ACC112 (cell line): Measurements from ENCODE around the gene KPRP.

Source experiments
- H2AFZ ChIP-seq: fragments of 200-600 bp; sonication (generic); one replicate; pipeline ENCODE4 v1.6.0; 2017; ENCODE audit warnings: antibody characterized with exemption, low read length; ENCODE audit not compliant: unreplicated experiment
- H3K27ac ChIP-seq: fragments of 200-600 bp; sonication (generic); 2 replicates; pipeline ENCODE4 v1.5.1; 2014; ENCODE audit warnings: low read depth, mild to moderate bottlenecking, antibody characterized with exemption, low read length, moderate library complexity
- H3K27me3 ChIP-seq: fragments of 200-600 bp; sonication (generic); 2 replicates; pipeline ENCODE4 v1.6.1; 2014; ENCODE audit warnings: mild to moderate bottlenecking, antibody characterized with exemption, low read length, moderate library complexity, mixed read lengths; ENCODE audit not compliant: insufficient read depth
- H3K36me3 ChIP-seq: fragments of 200-600 bp; sonication (generic); 2 replicates; pipeline ENCODE4 v1.6.1; 2016; ENCODE audit warnings: mild to moderate bottlenecking, antibody characterized with exemption, low read length, moderate library complexity, mixed read lengths; ENCODE audit not compliant: insufficient read depth
- H3K4me1 ChIP-seq: fragments of 200-600 bp; sonication (generic); one replicate; pipeline ENCODE4 v1.6.1; 2016; ENCODE audit warnings: low read length, mixed read lengths; ENCODE audit not compliant: insufficient read depth, unreplicated experiment, control insufficient read depth
- H3K4me3 ChIP-seq: fragments of 200-600 bp; sonication (generic); 2 replicates; pipeline ENCODE4 v1.5.1; 2014; ENCODE audit warnings: mild to moderate bottlenecking, low read depth, low read length
- H3K79me2 ChIP-seq: fragments of 200-600 bp; sonication (generic); one replicate; pipeline ENCODE4 v1.6.0; 2016; ENCODE audit warnings: low read length; ENCODE audit not compliant: control insufficient read depth, unreplicated experiment, insufficient read depth

The KPRP gene

DNA sequence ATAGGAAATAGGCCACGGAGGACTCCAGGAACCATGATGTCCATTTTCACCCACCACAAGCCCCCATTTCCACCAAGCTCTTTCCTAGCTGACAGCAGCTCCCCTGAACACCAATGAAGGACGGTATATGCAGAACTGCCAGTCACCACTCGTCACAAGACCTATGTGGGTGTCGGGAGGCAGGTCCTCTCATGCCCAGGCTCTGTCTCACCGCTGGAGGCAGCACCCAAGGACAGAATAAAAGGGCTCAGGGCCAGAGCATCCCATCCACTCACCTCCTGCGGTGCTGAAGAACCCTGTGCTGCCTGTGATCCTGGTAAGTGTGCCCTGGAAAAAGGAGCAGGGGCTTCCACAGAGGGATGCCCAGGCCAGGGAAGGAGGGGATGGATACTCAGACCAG is 17.1 kb downstream of the KPRP start, which contains the start of gene LCE1F:
Gene LCE1F, plus strand, starts transcription at position 266 of the 400 bp plus-strand sequence. CDS start 1,232 bp downstream, outside the sequence.
- Histone ChIP-seq H3K27me3 (no peaks in the 10 kb centered on the region), H3K36me3 (no peaks in the 10 kb centered on the region), H3K4me3 (no peak within 1 kb of the TSS), H3K79me2 (no peaks in the 10 kb centered on the region), H3K4me1 (no peaks in the 10 kb centered on the region), H2AFZ (no peak within 1 kb of the TSS), H3K27ac (no peak within 1 kb of the TSS)

DNA sequence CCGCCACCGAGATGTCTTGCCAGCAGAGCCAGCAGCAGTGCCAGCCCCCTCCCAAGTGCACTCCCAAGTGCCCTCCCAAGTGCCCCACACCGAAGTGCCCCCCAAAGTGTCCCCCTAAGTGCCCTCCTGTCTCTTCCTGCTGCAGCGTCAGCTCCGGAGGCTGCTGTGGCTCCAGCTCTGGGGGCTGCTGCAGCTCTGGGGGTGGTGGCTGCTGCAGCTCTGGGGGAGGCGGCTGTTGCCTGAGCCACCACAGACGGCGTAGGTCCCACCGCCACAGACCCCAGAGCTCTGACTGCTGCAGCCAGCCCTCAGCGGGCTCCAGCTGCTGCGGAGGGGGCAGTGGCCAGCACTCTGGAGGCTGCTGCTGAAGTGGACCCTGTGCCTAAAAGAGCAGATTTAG is 18.5 kb downstream of the KPRP start:
- no peak overlapping the region for H3K27ac ChIP-seq
- H2AFZ ChIP-seq: no peak overlapping the region
- no peaks in the 10 kb centered on the region for H3K79me2 ChIP-seq
- no peaks in the 10 kb centered on the region for H3K4me1 ChIP-seq
- no peaks in the 10 kb centered on the region for H3K36me3 ChIP-seq
- H3K4me3 ChIP-seq: no peak overlapping the region
- no peaks in the 10 kb centered on the region for H3K27me3 ChIP-seq

DNA sequence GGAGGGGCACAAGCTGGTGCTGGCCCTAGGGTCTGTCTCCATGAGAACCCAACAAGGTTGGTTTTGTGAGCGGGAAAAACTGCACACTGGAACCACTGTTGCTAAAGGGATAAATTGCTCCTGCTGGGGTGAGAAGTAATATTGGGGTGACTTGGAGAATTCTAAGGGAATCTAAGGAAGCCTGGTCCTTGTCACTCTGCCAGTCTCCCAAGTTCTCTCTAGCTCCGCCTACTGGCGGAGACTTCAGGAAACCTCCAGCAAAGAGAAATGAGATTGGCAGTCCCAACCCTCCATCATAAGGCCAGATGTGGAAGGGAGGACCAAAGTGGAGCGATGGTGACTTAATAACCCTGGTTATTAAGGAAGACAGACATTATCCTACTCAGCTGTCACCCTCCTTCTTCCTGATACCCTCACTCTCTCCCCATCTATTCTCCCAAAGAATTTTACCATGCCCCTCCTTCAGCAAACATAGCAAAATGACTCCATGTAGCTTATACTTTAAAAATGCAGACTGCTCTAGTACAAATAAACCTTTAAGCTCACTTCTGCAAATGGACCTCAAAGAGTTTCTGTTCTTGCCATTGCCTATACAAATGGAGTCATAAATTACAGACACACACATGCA is 19.8 kb downstream of the KPRP start:
- Histone ChIP-seq H3K79me2 (no peaks in the 10 kb centered on the region), H2AFZ (no peak overlapping the region)

DNA sequence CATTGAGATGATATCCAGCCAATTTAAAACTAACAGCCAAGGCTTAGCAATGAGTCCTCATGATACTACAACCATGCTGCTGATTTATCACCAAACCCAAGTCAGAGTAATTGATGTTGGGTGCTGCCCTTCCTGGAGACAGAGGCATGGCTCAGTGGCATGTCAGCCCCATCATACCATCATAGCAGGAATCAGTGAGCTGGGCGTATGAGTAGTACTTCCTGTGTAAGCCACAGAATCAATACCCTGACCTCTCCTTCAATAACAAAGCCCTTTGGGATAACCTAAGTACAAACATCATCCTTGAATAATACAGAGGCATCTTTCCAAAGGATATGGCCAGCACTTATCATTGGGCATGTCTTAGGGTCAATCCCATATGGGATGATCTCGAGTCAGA is 25.3 kb downstream of the KPRP start:
- no peaks in the 10 kb centered on the region for H3K79me2 ChIP-seq
- no peaks in the 10 kb centered on the region for H3K27me3 ChIP-seq
- H3K27ac ChIP-seq: no peak overlapping the region
- no peak overlapping the region for H2AFZ ChIP-seq
- H3K4me1 ChIP-seq: no peaks in the 10 kb centered on the region
- H3K4me3 ChIP-seq: no peak overlapping the region
- no peaks in the 10 kb centered on the region for H3K36me3 ChIP-seq

More for the DNA sequence above, 19.8 kb downstream of the KPRP start:
- H3K27me3 ChIP-seq: no peaks in the 10 kb centered on the region
- H3K36me3 ChIP-seq: no peaks in the 10 kb centered on the region
- H3K4me1 ChIP-seq: no peaks in the 10 kb centered on the region
- no peak overlapping the region for H3K27ac ChIP-seq
- no peak overlapping the region for H3K4me3 ChIP-seq

DNA sequence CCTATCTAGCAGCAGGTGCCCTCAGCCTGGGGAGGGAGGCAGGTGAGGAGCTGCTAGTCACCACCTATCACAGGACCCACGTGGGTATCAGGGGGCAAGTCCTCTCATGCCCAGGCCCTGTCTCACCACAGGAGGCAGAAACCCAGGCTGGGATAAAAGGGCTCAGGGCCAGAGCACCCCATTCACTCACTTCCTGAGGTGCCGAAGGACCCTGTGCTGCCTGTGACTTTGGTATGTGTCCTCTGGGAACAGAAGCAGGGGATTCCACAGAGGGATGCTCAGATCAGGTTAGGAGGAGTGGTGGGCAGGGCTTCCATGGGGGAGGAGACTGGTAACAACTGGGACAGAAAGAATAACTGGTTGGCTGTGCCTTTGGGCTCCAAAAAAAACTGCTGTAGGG is 28.3 kb downstream of the KPRP start, which contains the start of gene LCE1E:
Gene LCE1E, plus strand, starts transcription at position 181 of the 400 bp plus-strand sequence. CDS start 1,043 bp downstream, outside the sequence.
- Histone ChIP-seq H3K4me1 (no peaks in the 10 kb centered on the region), H2AFZ (no peak within 1 kb of the TSS), H3K27ac (no peak within 1 kb of the TSS), H3K79me2 (no peaks in the 10 kb centered on the region), H3K36me3 (no peaks in the 10 kb centered on the region), H3K4me3 (no peak within 1 kb of the TSS), H3K27me3 (no peaks in the 10 kb centered on the region)

DNA sequence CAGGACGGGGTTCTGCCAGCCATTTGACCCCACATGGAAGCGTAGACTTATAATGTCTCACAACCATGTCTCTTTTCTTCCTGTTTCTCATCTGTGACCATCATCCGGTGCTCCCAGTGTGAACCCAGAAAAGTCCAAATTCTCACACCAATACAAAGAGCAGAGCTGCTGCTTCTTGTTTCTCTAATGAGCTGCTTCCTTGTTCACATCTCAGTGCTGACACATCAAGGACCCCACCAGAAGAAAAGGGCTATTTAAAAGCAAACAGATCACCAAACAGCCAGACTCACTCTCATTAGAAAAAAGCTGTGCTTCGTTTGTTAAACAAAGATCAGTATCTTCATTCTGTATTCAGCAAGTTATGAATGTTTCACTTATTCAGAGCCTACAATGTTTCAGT is 37.9 kb downstream of the KPRP start:
- H3K36me3 ChIP-seq: no peaks in the 10 kb centered on the region

DNA sequence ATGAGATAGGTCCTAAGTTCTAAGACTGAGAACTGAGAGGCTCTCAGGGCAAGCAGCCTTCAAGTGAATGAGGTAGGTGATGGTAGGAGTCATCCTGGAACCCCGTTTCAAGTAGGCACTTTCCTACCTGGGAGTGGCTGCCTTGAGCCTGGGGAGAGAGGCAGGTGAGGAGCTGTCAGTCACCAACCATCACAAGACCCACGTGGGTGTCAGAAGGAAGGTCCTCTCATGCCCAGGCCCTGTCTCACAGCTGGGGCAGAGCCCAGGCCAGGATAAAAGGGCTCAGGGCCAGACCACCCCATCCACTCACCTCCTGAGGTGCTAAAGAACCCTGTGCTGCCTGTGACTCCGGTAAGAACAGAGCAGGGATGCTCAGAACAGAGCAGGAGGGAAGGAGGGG is 38.6 kb downstream of the KPRP start, which contains the start of gene LCE1D:
Gene LCE1D, plus strand, starts transcription at position 301 of the 400 bp plus-strand sequence. CDS start 1,074 bp downstream, outside the sequence.
- H3K27me3 ChIP-seq: no peaks in the 10 kb centered on the region
- H3K79me2 ChIP-seq: no peaks in the 10 kb centered on the region
- no peak within 1 kb of the TSS for H3K4me3 ChIP-seq
- no peak within 1 kb of the TSS for H3K27ac ChIP-seq
- no peak within 1 kb of the TSS for H2AFZ ChIP-seq
- H3K36me3 ChIP-seq: no peaks in the 10 kb centered on the region
- no peaks in the 10 kb centered on the region for H3K4me1 ChIP-seq

More for the DNA sequence above, 37.9 kb downstream of the KPRP start:
- Histone ChIP-seq H3K27ac (no peak overlapping the region), H2AFZ (no peak overlapping the region), H3K27me3 (no peaks in the 10 kb centered on the region), H3K79me2 (no peaks in the 10 kb centered on the region), H3K4me3 (no peak overlapping the region), H3K4me1 (no peaks in the 10 kb centered on the region)

DNA sequence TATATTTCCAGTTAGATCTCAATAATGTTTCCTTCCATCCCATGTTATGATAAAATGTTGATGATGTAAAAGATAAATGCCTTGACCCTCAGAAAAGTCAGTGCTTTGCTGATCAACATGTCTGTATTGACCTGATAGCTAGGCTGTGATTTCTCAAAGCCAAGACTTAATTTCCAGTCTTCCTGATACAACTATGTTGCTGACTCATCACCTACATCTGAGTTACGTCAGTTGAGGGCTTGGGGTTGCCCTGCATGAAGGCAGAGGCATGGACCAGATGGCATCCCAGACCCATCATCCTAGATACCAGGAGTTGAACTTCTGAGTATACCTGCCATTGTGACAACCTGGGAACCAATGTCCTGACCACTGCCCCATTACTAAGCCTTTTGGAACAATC is 43.5 kb downstream of the KPRP start:
- no peak overlapping the region for H3K27ac ChIP-seq
- H2AFZ ChIP-seq: no peak overlapping the region
- no peaks in the 10 kb centered on the region for H3K4me1 ChIP-seq
- no peaks in the 10 kb centered on the region for H3K79me2 ChIP-seq
- H3K36me3 ChIP-seq: no peaks in the 10 kb centered on the region
- H3K27me3 ChIP-seq: no peaks in the 10 kb centered on the region
- no peak overlapping the region for H3K4me3 ChIP-seq

DNA sequence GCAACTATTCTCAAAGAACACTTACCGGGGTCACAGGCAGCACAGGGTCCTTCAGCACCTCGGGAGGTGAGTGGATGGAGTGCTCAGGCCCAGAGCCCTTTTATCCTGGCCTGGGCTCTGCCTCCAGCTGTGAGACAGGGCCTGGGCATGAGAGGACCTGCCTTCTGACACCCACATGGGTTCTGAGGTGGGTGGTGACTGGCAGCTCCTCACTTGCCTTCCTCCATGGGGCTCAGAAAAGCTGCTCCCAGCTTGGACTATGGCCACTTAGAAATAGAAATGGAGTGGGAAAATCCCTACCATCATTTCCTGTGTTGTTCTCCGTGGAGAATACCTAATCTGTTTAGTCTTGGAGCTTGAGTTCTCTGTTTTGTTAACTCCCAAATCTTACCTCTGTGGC is 48.8 kb downstream of the KPRP start, which contains the start of gene LCE1C:
Gene LCE1C, minus strand, starts transcription at position 76 of the 400 bp plus-strand sequence. CDS start 1,173 bp downstream, outside the sequence.
- Histone ChIP-seq H2AFZ (no peak within 1 kb of the TSS), H3K4me3 (no peak within 1 kb of the TSS), H3K27me3 (peaks cover 4% of the 10 kb centered on the region; the same call in 1 of the 2 replicates), H3K79me2 (no peaks in the 10 kb centered on the region), H3K36me3 (no peaks in the 10 kb centered on the region), H3K4me1 (no peaks in the 10 kb centered on the region), H3K27ac (no peak within 1 kb of the TSS)

DNA sequence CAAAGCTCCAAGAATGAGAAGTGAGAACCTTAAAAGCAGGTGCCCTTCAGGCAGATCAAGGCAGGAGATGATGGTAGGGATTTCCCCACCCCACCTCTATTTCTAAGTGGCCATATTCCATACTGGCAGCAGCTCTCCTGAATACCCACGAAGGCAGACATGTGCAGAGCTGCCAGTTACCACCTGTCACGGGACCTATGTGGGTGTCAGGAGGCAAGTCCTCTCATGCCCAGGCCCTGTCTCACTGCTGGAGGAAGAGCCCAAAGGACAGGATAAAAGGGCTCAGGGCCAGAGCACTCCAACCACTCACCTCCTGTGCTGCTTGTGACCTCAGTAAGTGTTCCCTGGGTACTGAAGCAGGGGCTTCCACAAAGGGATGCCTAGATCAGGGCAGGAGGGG is 53.2 kb downstream of the KPRP start:
- peaks cover 4% of the 10 kb centered on the region; the same call in 1 of the 2 replicates for H3K27me3 ChIP-seq
- no peaks in the 10 kb centered on the region for H3K4me1 ChIP-seq
- H3K79me2 ChIP-seq: no peaks in the 10 kb centered on the region
- no peak overlapping the region for H3K4me3 ChIP-seq
- no peaks in the 10 kb centered on the region for H3K36me3 ChIP-seq
- no peak overlapping the region for H3K27ac ChIP-seq
- H2AFZ ChIP-seq: no peak overlapping the region
